ENCODE measurements around the gene CNTLN. TPM values are rescaled to one million over a fixed set of nuclear protein-coding genes. Genes with fewer than 3 reads are reported as not detected.
"Not testable (repeated sequence)": the region's sequence is repeated elsewhere in the genome, so short reads cannot be mapped to it uniquely, and the experiment has no call there.

Gene CNTLN
- total RNA-seq, 1 donor from 2014 or later: 7.4 TPM

DNA sequence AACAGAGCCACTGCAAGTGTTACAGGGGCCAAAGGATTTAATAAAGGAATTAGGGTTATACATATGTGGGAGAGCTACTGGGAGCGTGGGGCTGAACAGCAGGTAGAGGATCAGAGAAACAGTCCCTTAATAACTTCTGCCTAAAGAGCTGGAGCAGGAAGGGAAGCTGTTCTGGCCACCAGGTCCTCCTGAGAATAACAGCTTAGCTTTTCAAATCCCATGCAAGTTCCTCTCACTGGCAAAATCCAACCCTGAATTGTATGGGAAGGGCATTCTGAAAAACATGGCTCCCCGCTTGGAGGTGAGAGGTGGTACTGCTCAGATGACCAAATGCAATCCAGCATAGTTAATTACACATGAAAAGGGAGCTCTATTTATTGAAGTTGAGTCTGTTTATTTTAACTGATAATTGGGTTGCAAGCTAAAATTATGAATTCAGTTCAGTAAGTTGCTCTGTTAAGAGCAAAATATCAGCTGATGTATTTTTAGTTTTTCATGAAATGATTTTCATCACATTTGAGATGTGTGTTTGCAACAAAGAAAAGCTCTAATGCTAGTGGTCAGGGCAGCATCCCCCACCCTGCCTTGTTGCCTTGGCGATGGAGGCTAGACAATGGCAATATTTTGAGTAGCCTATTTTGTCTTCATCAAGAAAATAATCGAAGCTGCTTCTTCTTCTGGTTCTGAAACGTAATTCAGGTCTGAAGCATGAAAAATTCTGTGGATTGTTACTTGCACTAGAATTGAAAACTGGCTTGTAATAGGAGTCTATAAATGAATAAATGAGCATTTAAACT lies 385.6 kb downstream of the CNTLN start:
- no peaks in the 10 kb centered on the region for H3K4me1 ChIP-seq
- no peaks in the 10 kb centered on the region for H3K36me3 ChIP-seq
- H3K27ac ChIP-seq: no peak overlapping the region
- ATAC-seq (no peak), DNase-seq (no peak)
- intact Hi-C loops (cut with DNase I): no loop called here
- H3K9me3 ChIP-seq: no peaks in the 10 kb centered on the region
- no peak overlapping the region for H3K4me3 ChIP-seq
- TF ChIP-seq CTCF (IDR thresholded peaks at IDR 0.05): no peak
- H3K27me3 ChIP-seq: no peaks in the 10 kb centered on the region

DNA sequence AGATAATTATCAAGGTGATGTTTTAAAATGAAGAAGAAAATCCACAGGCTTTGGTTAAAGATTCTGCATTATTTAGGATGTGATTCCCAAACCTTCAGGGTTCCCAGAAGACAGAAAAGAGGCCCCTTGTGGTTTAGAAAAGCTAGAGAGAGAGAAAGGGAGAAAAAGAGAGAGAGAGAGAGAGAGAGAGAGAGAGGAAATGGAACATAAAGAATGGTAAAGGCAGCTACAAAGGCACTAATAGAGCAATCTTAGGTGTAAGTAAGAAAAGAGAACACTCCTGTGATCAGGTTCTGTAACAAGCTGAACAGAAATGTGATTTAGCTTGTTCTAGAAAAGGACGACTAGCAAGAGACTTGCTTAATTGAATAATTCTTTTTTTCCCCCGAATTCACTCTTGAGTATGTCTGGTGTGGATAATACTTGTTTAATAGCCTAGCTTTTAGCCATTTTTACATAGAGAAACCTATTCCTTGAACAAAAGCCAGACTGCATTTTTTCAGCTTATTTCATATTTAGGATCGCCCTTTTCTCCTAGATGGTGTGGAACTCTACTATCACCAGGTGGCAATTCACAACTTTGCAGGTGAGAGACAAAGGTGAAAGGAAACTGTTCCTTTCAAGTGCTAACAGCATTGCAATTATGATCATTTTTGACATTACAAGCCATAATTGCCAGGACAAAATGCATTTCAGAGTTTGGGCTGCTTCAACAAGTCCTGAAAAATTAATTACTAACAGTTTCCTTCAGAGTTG lies 386.4 kb downstream of the CNTLN start:
- no peak for DNase-seq

GRCh38 chr9:17526726-17527125 lies 391.9 kb downstream of the CNTLN start:
- H3K4me3 ChIP-seq; H3K36me3 ChIP-seq; H3K4me1 ChIP-seq; H3K27ac ChIP-seq; ATAC-seq; H3K27me3 ChIP-seq; DNase-seq; intact Hi-C loops (cut with DNase I); H3K9me3 ChIP-seq: not testable (repeated sequence)

More for the DNA sequence above, 386.4 kb downstream of the CNTLN start:
- Histone ChIP-seq H3K4me1 (no peaks in the 10 kb centered on the region), H3K27me3 (no peaks in the 10 kb centered on the region), H3K4me3 (no peak overlapping the region), H3K36me3 (no peaks in the 10 kb centered on the region), H3K27ac (no peak overlapping the region), H3K9me3 (no peaks in the 10 kb centered on the region)
- ATAC-seq: no peak
- no peak for TF ChIP-seq CTCF (IDR thresholded peaks at IDR 0.05)
- intact Hi-C loops (cut with DNase I): no loop called here

DNA sequence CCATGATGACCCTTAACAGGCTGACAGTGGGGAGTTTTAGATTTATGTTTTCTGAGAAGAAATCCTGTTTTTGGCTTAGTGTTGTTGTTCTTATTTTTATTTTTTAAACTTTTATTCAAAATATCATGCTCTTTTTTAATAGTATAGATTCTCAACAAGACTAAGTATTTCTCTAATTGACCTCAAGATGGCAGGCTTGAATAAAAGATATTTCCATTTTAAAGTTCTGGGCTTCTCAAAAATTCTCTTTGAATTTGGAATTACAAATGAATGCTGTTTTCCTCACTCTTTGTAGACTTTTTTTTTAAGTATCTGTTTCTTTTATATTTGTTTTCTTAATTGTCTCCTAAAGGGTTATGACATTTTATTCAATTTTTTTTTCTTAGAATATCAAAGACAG lies 394.0 kb downstream of the CNTLN start:
- no peaks in the 10 kb centered on the region for H3K4me1 ChIP-seq
- peak; percentile 30 for TF ChIP-seq CTCF (IDR thresholded peaks at IDR 0.05)
- no peak overlapping the region for H3K27ac ChIP-seq
- no peaks in the 10 kb centered on the region for H3K9me3 ChIP-seq
- DNase-seq (no peak), ATAC-seq (no peak)
- intact Hi-C loops (cut with DNase I): no loop called here
- no peak overlapping the region for H3K4me3 ChIP-seq
- no peaks in the 10 kb centered on the region for H3K27me3 ChIP-seq
- no peaks in the 10 kb centered on the region for H3K36me3 ChIP-seq

DNA sequence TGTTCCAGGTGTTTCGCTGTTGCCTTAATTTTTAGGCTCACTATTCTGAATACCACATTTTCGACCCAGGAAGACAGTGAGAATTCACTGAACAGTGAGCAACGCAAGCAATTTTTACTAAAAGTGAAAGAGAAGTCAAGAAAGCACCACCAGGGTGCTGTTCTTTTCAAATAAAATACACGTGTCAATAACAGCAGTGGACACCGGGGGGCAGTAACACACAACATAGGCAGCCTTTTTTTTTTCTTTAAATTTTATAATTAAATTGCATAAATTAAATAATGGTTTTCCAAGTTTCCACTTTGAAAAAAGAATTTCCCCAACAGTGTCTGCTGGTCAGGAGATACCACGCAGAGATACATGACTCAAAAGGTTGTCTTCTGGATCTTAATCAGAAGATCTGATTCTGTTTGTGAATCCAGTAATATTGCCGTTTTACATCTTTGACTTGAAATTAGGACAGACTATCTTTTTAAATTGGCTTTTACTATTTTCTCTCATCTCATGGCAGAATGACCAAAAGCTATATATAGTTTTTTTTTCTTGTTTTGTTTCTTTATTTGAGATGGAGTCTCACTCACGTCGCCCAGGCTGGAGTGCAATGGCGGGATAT lies 396.9 kb downstream of the CNTLN start:
- no peak overlapping the region for H3K27ac ChIP-seq
- DNase-seq (no peak), ATAC-seq (peak; percentile 70)
- intact Hi-C loops (cut with DNase I): no loop called here
- H3K36me3 ChIP-seq: no peaks in the 10 kb centered on the region
- H3K27me3 ChIP-seq: no peaks in the 10 kb centered on the region
- no peaks in the 10 kb centered on the region for H3K4me1 ChIP-seq
- H3K4me3 ChIP-seq: no peak overlapping the region
- no peaks in the 10 kb centered on the region for H3K9me3 ChIP-seq
- TF ChIP-seq CTCF (IDR thresholded peaks at IDR 0.05): peak; percentile 59

GRCh38 chr9:17532461-17532860 lies 397.6 kb downstream of the CNTLN start:
- intact Hi-C loops (cut with DNase I): no loop called here
- Histone ChIP-seq H3K4me1 (no peaks in the 10 kb centered on the region), H3K4me3 (no peak overlapping the region), H3K27ac (no peak overlapping the region), H3K9me3 (no peaks in the 10 kb centered on the region), H3K27me3 (no peaks in the 10 kb centered on the region), H3K36me3 (no peaks in the 10 kb centered on the region)
- DNase-seq (no peak), ATAC-seq (no peak)
- TF ChIP-seq CTCF (IDR thresholded peaks at IDR 0.05): no peak

Measured in upper lobe of right lung (tissue), 1 donor.